CD4-positive, alpha-beta memory T cell (primary cell): ENCODE data around the gene IFITM1. TPM values are rescaled to one million over a fixed set of nuclear protein-coding genes. Genes with fewer than 3 reads are reported as not detected.

ENCODE experiments used
- CTCF ChIA-PET: fragments of 350-600 bp; sonication (Branson Sonifier 250); formaldehyde crosslinking; loops from one replicate; lab custom pipeline; 2021; ENCODE audit warnings: inconsistent platforms; ENCODE audit not compliant: partially characterized antibody; lab: Charles Lee
- POLR2A ChIA-PET: fragments of 350-600 bp; sonication (Branson Sonifier 250); formaldehyde crosslinking; loops from one replicate; lab custom pipeline; 2021; ENCODE audit not compliant: partially characterized antibody; lab: Charles Lee
- DNase-seq, 5 donors: peaks; one replicate each; pipeline versions ENCODE4 v3.0.0 to v3.0.0-alpha.2; 2020 to 2022; ENCODE audit warnings: mixed read lengths in 1 of 5
- H3K27ac ChIP-seq: one replicate; pipeline ENCODE4 v1.7.0; 2013; ENCODE audit warnings: low read depth, low read length
- H3K27me3 ChIP-seq: 2 replicates; pipeline ENCODE4 v1.7.0; 2013; ENCODE audit warnings: mild to moderate bottlenecking, low read length, moderate library complexity; ENCODE audit not compliant: insufficient read depth
- H3K36me3 ChIP-seq: 2 replicates; pipeline ENCODE4 v1.7.0; 2013; ENCODE audit warnings: mild to moderate bottlenecking, low read length, moderate library complexity; ENCODE audit not compliant: insufficient read depth
- H3K4me1 ChIP-seq: 2 replicates; pipeline ENCODE4 v1.7.0; 2013; ENCODE audit warnings: mild to moderate bottlenecking, low read length, moderate library complexity; ENCODE audit not compliant: insufficient read depth
- H3K4me3 ChIP-seq, 2 donors: one replicate each; pipeline ENCODE4 v1.7.0; 2013; ENCODE audit warnings: low read length in 2 of 2, mild to moderate bottlenecking in 1 of 2
- H3K9me3 ChIP-seq, 2 donors: one replicate each; pipeline ENCODE4 v1.7.0; 2013; ENCODE audit warnings: low read length in 2 of 2, control low read depth in 1 of 2; ENCODE audit not compliant: control insufficient read depth in 1 of 2
- H3K27ac Mint-ChIP-seq, 7 donors: one replicate each; pipeline ENCODE4 v1.8.0; 2020 to 2021; ENCODE audit warnings: mixed read lengths in 7 of 7, mild to moderate bottlenecking in 6 of 7, inconsistent platforms in 3 of 7, moderate library complexity in 3 of 7
- H3K27me3 Mint-ChIP-seq, 2 donors: one replicate each; pipeline ENCODE4 v1.8.0; 2020 to 2021; ENCODE audit warnings: mixed read lengths in 2 of 2
- H3K36me3 Mint-ChIP-seq, 2 donors: one replicate each; pipeline ENCODE4 v1.8.0; 2020 to 2021; ENCODE audit warnings: mixed read lengths in 2 of 2, inconsistent platforms in 1 of 2, mild to moderate bottlenecking in 1 of 2
- H3K4me1 Mint-ChIP-seq, 4 donors: one replicate each; pipeline ENCODE4 v1.8.0; 2020 to 2021; ENCODE audit warnings: mixed read lengths in 4 of 4, mild to moderate bottlenecking in 1 of 4
- H3K4me3 Mint-ChIP-seq, 8 donors: one replicate each; pipeline ENCODE4 v1.8.0; 2020 to 2021; ENCODE audit warnings: mixed read lengths in 8 of 8, mild to moderate bottlenecking in 7 of 8, moderate library complexity in 6 of 8, inconsistent platforms in 3 of 8
- H3K9me3 Mint-ChIP-seq, 8 donors: one replicate each; pipeline ENCODE4 v1.8.0; 2020 to 2021; ENCODE audit warnings: mixed read lengths in 8 of 8, mild to moderate bottlenecking in 5 of 8, inconsistent platforms in 3 of 8, moderate library complexity in 1 of 8
- intact Hi-C: fragments of 100-400 bp; cut with micrococcal nuclease; formaldehyde crosslinking; loops from one replicate; pipeline ENCODE4 v1.15.1; 2023
- polyA plus RNA-seq, 2 donors: library from polyadenylated mRNA; unstranded; fragments of 300-500 nt; fragmentation: Illumina TruSeq; gene quantifications; one replicate each; pipeline ENCODE4 v1.2.3, GENCODE V29; 2021
- total RNA-seq, 2 experiments: library from RNA; stranded (reverse); gene quantifications; one replicate each; pipeline ENCODE4 v1.2.3, GENCODE V29; 2021

The IFITM1 gene
- total and polyA plus RNA-seq, 4 experiments from 2014 or later: 119 to 2,173 (median 1,097) TPM

- no peaks in the 10 kb centered on the region for H3K9me3 ChIP-seq
- CTCF ChIA-PET: interaction anchor here (0.9 to 1.2 kb wide), 2 partner anchors 47 to 61 kb away, joined by 4 read pairs; no protein-coding TSS in a partner anchor
- H3K9me3 Mint-ChIP-seq: peaks cover 0 to 1% (median 0%) of the 10 kb centered on the region in 8 donors
- no peaks in the 10 kb centered on the region for H3K36me3 ChIP-seq
- no peak overlapping the region for H3K27ac ChIP-seq
- intact Hi-C loops: no loop called here
- H3K27me3 Mint-ChIP-seq: peaks cover 0 to 3% of the 10 kb centered on the region in 2 donors
- POLR2A ChIA-PET: interaction anchor here (0.6 to 4.2 kb wide), 11 partner anchors 9 to 108 kb away, joined by 3 to 32 read pairs (median 4); partner anchors contain the start of genes BET1L, PGGHG, PSMD13 and RIC8A
- H3K4me1 Mint-ChIP-seq: peaks cover 9 to 42% (median 17%) of the 10 kb centered on the region in 4 donors
- H3K4me1 ChIP-seq: peaks cover 23% of the 10 kb centered on the region
- peak overlapping the region in 1 of 8 donors; percentile 25 for H3K4me3 Mint-ChIP-seq
- H3K4me3 ChIP-seq: no peak overlapping the region
- peaks cover 0 to 10% of the 10 kb centered on the region in 2 donors for H3K36me3 Mint-ChIP-seq
- DNase-seq: peak in 1 of 5 donors; percentile 31
- H3K27ac Mint-ChIP-seq: peak overlapping the region in 1 of 7 donors; percentile 75
- H3K27me3 ChIP-seq: no peaks in the 10 kb centered on the region
Measured at GRCh38 chr11:298406-299065, 15.3 kb upstream of the IFITM1 start.

- intact Hi-C loops: no loop called here
- H3K4me1 Mint-ChIP-seq: peaks cover 9 to 42% (median 17%) of the 10 kb centered on the region in 4 donors
- peaks cover 0 to 6% of the 10 kb centered on the region in 2 donors for H3K36me3 Mint-ChIP-seq
- no peak for DNase-seq
- no peaks in the 10 kb centered on the region for H3K27me3 ChIP-seq
- no peak within 1 kb of the TSS for H3K4me3 ChIP-seq
- no peak within 1 kb of the TSS for H3K4me3 Mint-ChIP-seq
- peaks cover 0 to 3% of the 10 kb centered on the region in 2 donors for H3K27me3 Mint-ChIP-seq
- no peaks in the 10 kb centered on the region for H3K36me3 ChIP-seq
- no peaks in the 10 kb centered on the region for H3K9me3 ChIP-seq
- H3K27ac ChIP-seq: no peak within 1 kb of the TSS
- peaks cover 23% of the 10 kb centered on the region for H3K4me1 ChIP-seq
- peaks cover 0 to 1% (median 0%) of the 10 kb centered on the region in 8 donors for H3K9me3 Mint-ChIP-seq
- POLR2A ChIA-PET: interaction anchor here (0.6 to 4.2 kb wide), 13 partner anchors 10 to 108 kb away, joined by 3 to 32 read pairs (median 4); partner anchors contain the start of genes BET1L, IFITM1, PGGHG and PSMD13
- H3K27ac Mint-ChIP-seq: peak within 1 kb of the TSS in 2 of 7 donors; percentile 35 to 75
- CTCF ChIA-PET: interaction anchor here (1.1 to 1.4 kb wide), 3 partner anchors 13 to 47 kb away, joined by 3 to 4 read pairs (median 4); no protein-coding TSS in a partner anchor
Measured at GRCh38 chr11:299081-299891, 14.6 kb upstream of the IFITM1 start, which contains the start of gene IFITM5. TSS of gene IFITM5 (minus strand) at chr11:299526. CDS start at chr11:299490, 36 bp downstream.

- no peaks in the 10 kb centered on the region for H3K27me3 ChIP-seq
- H3K27ac ChIP-seq: no peak overlapping the region
- peak in 1 of 5 donors; percentile 19 for DNase-seq
- intact Hi-C loops: no loop called here
- H3K4me3 ChIP-seq: no peak overlapping the region
- peaks cover 11 to 43% (median 19%) of the 10 kb centered on the region in 4 donors for H3K4me1 Mint-ChIP-seq
- peak overlapping the region in 3 of 7 donors; percentile 13 to 55 (median 35) for H3K27ac Mint-ChIP-seq
- ChIA-PET POLR2A (interaction anchor here (0.6 to 4.2 kb wide), 7 partner anchors 12 to 114 kb away, joined by 3 to 32 read pairs (median 3); partner anchors contain the start of genes IFITM1, PGGHG and SIGIRR), CTCF (interaction anchor here (1.1 to 1.4 kb wide), 3 partner anchors 13 to 49 kb away, joined by 3 to 4 read pairs (median 3); no protein-coding TSS in a partner anchor)
- H3K9me3 ChIP-seq: no peaks in the 10 kb centered on the region
- peaks cover 0 to 3% of the 10 kb centered on the region in 2 donors for H3K27me3 Mint-ChIP-seq
- no peaks in the 10 kb centered on the region for H3K36me3 ChIP-seq
- H3K4me3 Mint-ChIP-seq: no peak overlapping the region
- H3K36me3 Mint-ChIP-seq: peaks cover 0 to 1% of the 10 kb centered on the region in 2 donors
- H3K9me3 Mint-ChIP-seq: peaks cover 0 to under 1% (median 0%) of the 10 kb centered on the region in 8 donors
- H3K4me1 ChIP-seq: peaks cover 31% of the 10 kb centered on the region
Measured at GRCh38 chr11:299951-300735, 13.7 kb upstream of the IFITM1 start.

- no peak overlapping the region for H3K4me3 Mint-ChIP-seq
- Histone ChIP-seq H3K27me3 (no peaks in the 10 kb centered on the region), H3K4me3 (no peak overlapping the region), H3K27ac (no peak overlapping the region), H3K36me3 (no peaks in the 10 kb centered on the region), H3K9me3 (no peaks in the 10 kb centered on the region), H3K4me1 (peaks cover 40% of the 10 kb centered on the region)
- ChIA-PET CTCF (interaction anchor here (4.2 to 5.6 kb wide), 2 partner anchors 16 to 53 kb away, joined by 15 to 38 read pairs; no protein-coding TSS in a partner anchor), POLR2A (interaction anchor here (0.5 to 5.6 kb wide), 3 partner anchors 14 to 146 kb away, joined by 3 to 23 read pairs (median 3); no protein-coding TSS in a partner anchor)
- no peaks in the 10 kb centered on the region for H3K9me3 Mint-ChIP-seq
- peaks cover 13 to 51% (median 26%) of the 10 kb centered on the region in 4 donors for H3K4me1 Mint-ChIP-seq
- intact Hi-C loops: no loop called here
- DNase-seq: no peak
- H3K27me3 Mint-ChIP-seq: peaks cover 0 to 3% of the 10 kb centered on the region in 2 donors
- peak overlapping the region in 3 of 7 donors; percentile 26 to 68 (median 40) for H3K27ac Mint-ChIP-seq
- H3K36me3 Mint-ChIP-seq: peaks cover 0 to 5% of the 10 kb centered on the region in 2 donors
Measured at GRCh38 chr11:303363-303762, 10.5 kb upstream of the IFITM1 start.

- H3K4me1 ChIP-seq: peaks cover 36% of the 10 kb centered on the region
- no peaks in the 10 kb centered on the region for H3K9me3 ChIP-seq
- Mint-ChIP-seq H3K27ac (no peak overlapping the region), H3K36me3 (peaks cover under 1 to 9% of the 10 kb centered on the region in 2 donors), H3K9me3 (no peaks in the 10 kb centered on the region), H3K27me3 (peaks cover 0 to 3% of the 10 kb centered on the region in 2 donors), H3K4me3 (no peak overlapping the region), H3K4me1 (peaks cover 14 to 54% (median 27%) of the 10 kb centered on the region in 4 donors)
- no peaks in the 10 kb centered on the region for H3K27me3 ChIP-seq
- ChIA-PET CTCF (interaction anchor here (0.6 to 5.6 kb wide), 20 partner anchors 12 to 149 kb away, joined by 3 to 67 read pairs (median 4); partner anchors contain the start of gene PTDSS2), POLR2A (interaction anchor here (0.8 to 5.6 kb wide), 9 partner anchors 9 to 146 kb away, joined by 4 to 53 read pairs (median 11); partner anchors contain the start of genes BET1L, PGGHG, PTDSS2 and RIC8A)
- no peak overlapping the region for H3K4me3 ChIP-seq
- DNase-seq: peak in 1 of 5 donors; percentile 16
- H3K36me3 ChIP-seq: no peaks in the 10 kb centered on the region
- no peak overlapping the region for H3K27ac ChIP-seq
- intact Hi-C loops: loop anchor here (2.0 kb wide), 1 partner anchor 93 kb away; no protein-coding TSS in a partner anchor
Measured at GRCh38 chr11:304061-304506, 9.8 kb upstream of the IFITM1 start.
